Ovary (tissue), 9 donors: ENCODE data around the gene PIAS2. TPM values are rescaled to one million over a fixed set of nuclear protein-coding genes. Genes with fewer than 3 reads are reported as not detected.
"Not testable (repeated sequence)": the region's sequence is repeated elsewhere in the genome, so short reads cannot be mapped to it uniquely, and the experiment has no call there.

ENCODE experiments used
- DNase-seq, 5 donors: peaks; one replicate each; pipeline ENCODE4 v3.0.0-alpha.2; 2019 to 2020
- H3K27ac ChIP-seq, 2 donors: fragments of 200-600 bp; one replicate each; pipeline versions ENCODE4 v1.5.1 to v1.8.0; 2019 to 2022
- H3K27me3 ChIP-seq: fragments of 200-600 bp; one replicate; pipeline ENCODE4 v1.8.0; 2022
- H3K36me3 ChIP-seq: fragments of 200-600 bp; sonication (generic); one replicate; pipeline ENCODE4 v1.5.1; 2019
- H3K4me1 ChIP-seq: one replicate; pipeline ENCODE4 v1.8.1; 2013; ENCODE audit warnings: mild to moderate bottlenecking, moderate library complexity; ENCODE audit not compliant: insufficient read depth
- H3K4me3 ChIP-seq: fragments of 200-600 bp; sonication (generic); one replicate; pipeline ENCODE4 v1.5.1; 2017
- H3K9me3 ChIP-seq, 2 donors: fragments of 200-600 bp in 1 of 2; sonication (generic) in 1 of 2; one replicate each; pipeline versions ENCODE4 v1.5.1 to v1.8.1; 2013 to 2019; ENCODE audit warnings: mild to moderate bottlenecking in 1 of 2, moderate library complexity in 1 of 2
- CTCF ChIP-seq, 3 donors: fragments of 450-650 bp in 2 of 3; fragments of 200-600 bp in 1 of 3; IDR thresholded peaks; one replicate each; pipeline versions ENCODE4 v1.5.1 to v1.8.0; 2016 to 2022; ENCODE audit warnings: antibody characterized with exemption in 3 of 3, mild to moderate bottlenecking in 1 of 3
- EP300 ChIP-seq: sonication (generic); formaldehyde crosslinking; IDR thresholded peaks from one replicate; pipeline ENCODE4 v1.6.1; 2017; ENCODE audit warnings: antibody characterized with exemption
- POLR2A ChIP-seq: fragments of 450-650 bp; IDR thresholded peaks from one replicate; pipeline ENCODE4 v1.6.1; 2017; ENCODE audit warnings: antibody characterized with exemption, mild to moderate bottlenecking, moderate library complexity
- WGBS, 3 donors: extraction: QIAGEN DNeasy Blood & Tissue Kit in 1 of 3; methylation state at CpG; one replicate each; pipeline versions ENCODE4 v1.1.5 to v1.1.7; 2013 to 2017; 5-methylcytosine and 5-hydroxymethylcytosine counted together
- intact Hi-C, 4 donors: fragments of 100-400 bp; cut with DNase I; formaldehyde crosslinking; loops; one replicate each; pipeline versions ENCODE4 v1.11.0 to v1.15.1; 2022 to 2023
- polyA plus RNA-seq, 2 donors: library from polyadenylated mRNA; stranded (reverse); fragments of 200-250 nt in 1 of 2; fragments of 350-450 nt in 1 of 2; fragmentation: Illumina TruSeq in 1 of 2; extraction: RNeasy Lipid Tissue Mini Kit (QIAGEN cat#74804) in 1 of 2; gene quantifications; one replicate each; pipeline ENCODE4 v1.2.3, GENCODE V29; 2013 to 2014
- total RNA-seq, 7 donors: library from RNA; depleted of rRNA in 2 of 7; stranded (reverse); fragments of >200 nt in 2 of 7; fragmentation: NEBNext Ultra II Directional in 3 of 7; extraction: Animal tissue kit (Norgen Biotek cat#: 25700) in 3 of 7; gene quantifications; one replicate each; pipeline versions ENCODE4 v1.1.0 to v1.2.4, GENCODE V29; 2016 to 2023
- donor health status: DM: no; HTN: no; CAD: no; lungs with moderate emphysema.
- donor health status: DM: no; HTN: no; CAD: no.
- donor health status: Bipolar disorder and iron deficiency.
- donor health status: DM: yes; HTN: yes; CAD: no.
- donor health status: DM: no; HTN: no; CAD: no.
- donor health status: DM: yes; HTN: yes; CAD: no.

Gene PIAS2
- total and polyA plus RNA-seq, 9 donors: 5.1 to 41.3 (median 34.4) TPM

GRCh38 chr18:46867367-46868143 lies 49.8 kb downstream of the PIAS2 start:
- H3K4me3 ChIP-seq: no peak overlapping the region
- no peaks in the 10 kb centered on the region for H3K27me3 ChIP-seq
- no peaks in the 10 kb centered on the region for H3K4me1 ChIP-seq
- no peak for DNase-seq
- no peak overlapping the region for H3K27ac ChIP-seq
- no peaks in the 10 kb centered on the region for H3K36me3 ChIP-seq
- intact Hi-C loops: no loop called here
- H3K9me3 ChIP-seq: no peaks in the 10 kb centered on the region
- TF ChIP-seq CTCF (IDR thresholded peaks at IDR 0.05) (no peak), EP300 (no peak)

GRCh38 chr18:46866523-46866922 lies 50.8 kb downstream of the PIAS2 start:
- TF ChIP-seq EP300: no peak
- TF ChIP-seq CTCF (IDR thresholded peaks at IDR 0.05): no peak
- TF ChIP-seq POLR2A: no peak
- Histone ChIP-seq H3K9me3 (no peaks in the 10 kb centered on the region), H3K4me1 (no peaks in the 10 kb centered on the region), H3K4me3 (no peak overlapping the region), H3K27ac (no peak overlapping the region), H3K36me3 (no peaks in the 10 kb centered on the region), H3K27me3 (no peaks in the 10 kb centered on the region)
- 78 to 86% (median 84%) methylated on average over 2 of the region's 2 CpGs for WGBS, 3 donors
- DNase-seq: no peak
- intact Hi-C loops: no loop called here

GRCh38 chr18:46865245-46865644 lies 52.1 kb downstream of the PIAS2 start:
- WGBS, 3 donors: 96 to 98% (median 96%) methylated on average over 8 of the region's 8 CpGs
- H3K27me3 ChIP-seq, H3K27ac ChIP-seq, H3K4me3 ChIP-seq, DNase-seq, H3K4me1 ChIP-seq, H3K9me3 ChIP-seq, intact Hi-C loops, H3K36me3 ChIP-seq: not testable (repeated sequence)

GRCh38 chr18:46859855-46860254 lies 57.5 kb downstream of the PIAS2 start:
- Histone ChIP-seq H3K27me3 (no peaks in the 10 kb centered on the region), H3K36me3 (no peaks in the 10 kb centered on the region), H3K4me1 (peaks cover 4% of the 10 kb centered on the region), H3K4me3 (no peak overlapping the region), H3K9me3 (no peaks in the 10 kb centered on the region), H3K27ac (no peak overlapping the region)
- 56 to 65% (median 63%) methylated on average over 2 of the region's 2 CpGs for WGBS, 3 donors
- intact Hi-C loops: no loop called here
- DNase-seq: no peak
- no peak for TF ChIP-seq POLR2A
- TF ChIP-seq EP300: no peak
- TF ChIP-seq CTCF (IDR thresholded peaks at IDR 0.05): no peak

- DNase-seq: no peak
- intact Hi-C loops: no loop called here
- WGBS, 3 donors: 97 to 98% (median 97%) methylated on average over 4 of the region's 4 CpGs
Measured at GRCh38 chr18:46858290-46858689, 59.0 kb downstream of the PIAS2 start.

More at GRCh38 chr18:46858290-46858689, 59.0 kb downstream of the PIAS2 start:
- no peak for TF ChIP-seq EP300
- no peak for TF ChIP-seq POLR2A
- no peak for TF ChIP-seq CTCF (IDR thresholded peaks at IDR 0.05)
- no peaks in the 10 kb centered on the region for H3K36me3 ChIP-seq
- peaks cover 4% of the 10 kb centered on the region for H3K4me1 ChIP-seq
- no peak overlapping the region for H3K27ac ChIP-seq
- no peaks in the 10 kb centered on the region for H3K9me3 ChIP-seq
- H3K27me3 ChIP-seq: no peaks in the 10 kb centered on the region
- H3K4me3 ChIP-seq: no peak overlapping the region
